LNCaP clone FGC (cell line): Measurements from ENCODE around the gene ETV6.

Source experiments
- DNase-seq: peaks from one replicate; pipeline ENCODE4 v3.0.0-alpha.2; 2011; ENCODE audit warnings: low read depth
- H3K4me3 ChIP-seq: 2 replicates; pipeline ENCODE4 v1.5.1; 2011; ENCODE audit warnings: mild to moderate bottlenecking, low read depth, low read length, control low read depth
- CTCF ChIP-seq: IDR thresholded peaks from 2 replicates; pipeline ENCODE4 v1.5.1; 2012; ENCODE audit warnings: mild to moderate bottlenecking; ENCODE audit not compliant: control insufficient read depth, insufficient read depth; ENCODE audit errors: extremely low read depth

Gene ETV6

GRCh38 chr12:11827091-11828061, 177.9 kb downstream of the ETV6 start:
- no peak overlapping the region for H3K4me3 ChIP-seq
- TF ChIP-seq CTCF = no peak
- DNase-seq = no peak

GRCh38 chr12:11829764-11830194, 180.3 kb downstream of the ETV6 start:
- no peak for TF ChIP-seq CTCF
- no peak overlapping the region for H3K4me3 ChIP-seq
- no peak for DNase-seq

DNA sequence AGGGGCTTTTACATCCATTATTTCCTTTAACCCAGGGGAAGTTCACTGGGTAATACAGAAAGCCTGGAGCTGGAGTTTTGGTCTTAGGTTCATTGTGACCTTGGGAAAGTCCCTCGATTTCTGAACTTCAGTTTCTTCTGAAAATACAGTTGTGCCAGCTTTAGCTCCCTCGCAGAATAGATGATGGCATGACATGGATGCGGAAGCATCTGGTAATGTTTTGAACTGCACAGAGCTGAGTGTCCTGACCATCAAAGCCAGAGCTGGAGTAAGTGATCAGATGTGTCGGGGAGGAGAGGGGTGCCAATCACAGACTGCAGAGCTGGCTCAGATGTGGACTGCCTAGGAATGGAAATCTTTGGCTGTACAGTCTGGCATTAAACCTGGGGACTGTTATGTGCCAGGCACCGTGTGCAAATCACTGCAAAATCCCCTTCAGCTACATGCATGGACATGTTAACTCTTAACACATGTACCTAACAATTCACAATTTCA, 180.9 kb downstream of the ETV6 start:
- DNase-seq = no peak
- no peak overlapping the region for H3K4me3 ChIP-seq
- no peak for TF ChIP-seq CTCF

DNA sequence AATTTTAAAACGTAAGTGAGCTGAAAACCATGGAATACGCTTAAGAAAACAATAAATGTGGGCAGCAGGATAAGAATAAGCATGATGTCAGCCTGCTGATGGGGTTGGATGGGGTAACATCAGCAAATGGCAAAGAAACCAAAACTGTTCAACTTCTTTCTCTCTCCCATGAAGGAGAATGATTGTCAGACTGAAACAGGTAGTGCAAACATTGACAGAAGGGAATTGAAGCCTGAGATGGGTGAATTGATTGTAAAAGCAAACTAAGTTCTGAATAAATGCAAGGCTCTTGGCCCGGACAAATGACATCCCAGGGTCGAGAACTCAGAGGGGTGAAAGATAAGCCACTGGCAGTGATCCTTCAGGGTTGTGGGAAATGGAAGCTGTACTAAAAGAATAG, 182.6 kb downstream of the ETV6 start:
- no peak for TF ChIP-seq CTCF
- H3K4me3 ChIP-seq = no peak overlapping the region
- no peak for DNase-seq

GRCh38 chr12:11833174-11833895, 183.9 kb downstream of the ETV6 start:
- no peak overlapping the region for H3K4me3 ChIP-seq
- no peak for DNase-seq
- no peak for TF ChIP-seq CTCF

GRCh38 chr12:11834104-11834812, 184.8 kb downstream of the ETV6 start:
- DNase-seq = no peak
- H3K4me3 ChIP-seq = no peak overlapping the region
- no peak for TF ChIP-seq CTCF
